HG02970 (cell line): ENCODE data around the gene TOB2.
"Not testable (repeated sequence)": the region's sequence is repeated elsewhere in the genome, so short reads cannot be mapped to it uniquely, and the experiment has no call there.

ENCODE experiments used
- ATAC-seq: cut with Tn5 transposase; IDR thresholded peaks from one replicate; pipeline ENCODE4 v1.9.1; 2021; ENCODE audit warnings: mild to moderate bottlenecking, moderate library complexity, moderate number of reproducible peaks; ENCODE audit not compliant: unreplicated experiment, low FRiP score

Gene TOB2

GRCh38 chr22:41468381-41469217 lies 22.0 kb upstream of the TOB2 start, which contains the start of the genes ACO2 and PHF5A:
ACO2 (plus strand) TSS chr22:41469117; CDS start chr22:41469147, 30 bp downstream.
PHF5A (minus strand) TSS chr22:41468692; CDS start chr22:41468653, 39 bp downstream.
- peak; percentile 90 for ATAC-seq

DNA sequence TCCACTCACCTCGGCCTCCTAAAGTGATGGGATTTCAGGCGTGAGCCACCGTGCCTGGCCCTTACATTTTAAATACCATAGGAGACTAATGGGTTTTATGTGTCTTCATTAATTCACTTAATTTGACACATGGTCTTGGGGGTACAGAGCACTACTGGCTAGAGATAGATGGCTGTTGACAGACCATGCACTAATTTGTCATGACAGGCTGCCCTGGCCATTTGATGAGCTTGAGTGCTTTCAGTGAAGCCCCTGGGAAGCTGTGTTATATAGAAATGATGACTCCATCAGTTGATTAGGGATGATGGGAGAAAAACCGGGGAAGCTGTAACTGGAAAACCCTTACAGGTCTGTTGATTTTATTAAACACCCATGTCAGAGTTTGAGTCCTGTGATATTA lies 15.3 kb upstream of the TOB2 start:
- ATAC-seq, result no peak

DNA sequence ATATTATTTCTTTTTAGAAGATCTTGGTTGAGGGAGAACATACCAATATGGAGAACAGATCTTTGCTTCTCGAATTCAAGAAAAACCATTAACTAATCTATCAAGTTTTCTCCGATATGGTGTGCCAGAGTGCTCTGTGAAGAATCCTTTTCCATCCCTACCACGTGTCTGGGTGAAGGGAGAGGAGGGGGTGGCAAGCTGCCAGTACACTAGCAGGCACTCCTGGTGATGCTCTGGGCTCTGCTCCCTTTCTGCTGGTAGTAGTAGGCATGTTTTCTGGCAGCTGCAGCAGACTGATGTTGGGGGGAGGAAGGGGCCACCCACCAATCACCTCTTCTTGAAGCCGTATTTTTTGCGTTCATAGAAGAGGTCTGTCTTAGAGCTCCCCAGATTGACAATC lies 13.5 kb upstream of the TOB2 start:
- not testable (repeated sequence) for ATAC-seq

- no peak for ATAC-seq
Observed at GRCh38 chr22:41459431-41459830, 12.8 kb upstream of the TOB2 start.

- ATAC-seq, result no peak
Observed at GRCh38 chr22:41458161-41458728, 11.6 kb upstream of the TOB2 start.

GRCh38 chr22:41448189-41448808 lies 1.7 kb upstream of the TOB2 start:
- peak; percentile 37 for ATAC-seq

- no peak for ATAC-seq
Observed at GRCh38 chr22:41447435-41448188, 1.0 kb upstream of the TOB2 start.

DNA sequence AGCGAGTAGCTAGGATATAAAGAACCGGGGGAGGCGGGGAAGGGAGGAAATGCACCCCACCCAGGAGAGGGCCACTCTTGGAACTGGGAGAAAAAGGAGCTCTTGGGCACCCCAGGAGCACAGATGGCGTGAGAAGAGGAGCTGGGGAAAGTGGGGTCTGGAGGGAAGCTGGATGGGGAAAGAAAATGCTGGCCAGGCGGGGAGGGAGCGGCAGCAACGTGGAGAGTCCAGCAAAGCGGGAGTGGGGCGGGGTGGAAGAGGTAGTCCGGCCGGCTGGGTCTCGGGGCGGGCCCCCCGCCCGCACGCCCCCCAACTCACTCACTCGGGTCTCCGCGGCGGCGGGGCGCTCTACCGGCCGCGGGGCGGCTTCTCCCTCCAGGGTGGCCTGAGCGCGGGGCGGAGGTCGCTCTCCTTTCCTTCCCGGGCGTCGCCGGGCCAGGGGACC lies 522 bp downstream of the TOB2 start:
- ATAC-seq, result no peak

- ATAC-seq, result no peak
Observed at GRCh38 chr22:41445129-41446056, 1.2 kb downstream of the TOB2 start.

DNA sequence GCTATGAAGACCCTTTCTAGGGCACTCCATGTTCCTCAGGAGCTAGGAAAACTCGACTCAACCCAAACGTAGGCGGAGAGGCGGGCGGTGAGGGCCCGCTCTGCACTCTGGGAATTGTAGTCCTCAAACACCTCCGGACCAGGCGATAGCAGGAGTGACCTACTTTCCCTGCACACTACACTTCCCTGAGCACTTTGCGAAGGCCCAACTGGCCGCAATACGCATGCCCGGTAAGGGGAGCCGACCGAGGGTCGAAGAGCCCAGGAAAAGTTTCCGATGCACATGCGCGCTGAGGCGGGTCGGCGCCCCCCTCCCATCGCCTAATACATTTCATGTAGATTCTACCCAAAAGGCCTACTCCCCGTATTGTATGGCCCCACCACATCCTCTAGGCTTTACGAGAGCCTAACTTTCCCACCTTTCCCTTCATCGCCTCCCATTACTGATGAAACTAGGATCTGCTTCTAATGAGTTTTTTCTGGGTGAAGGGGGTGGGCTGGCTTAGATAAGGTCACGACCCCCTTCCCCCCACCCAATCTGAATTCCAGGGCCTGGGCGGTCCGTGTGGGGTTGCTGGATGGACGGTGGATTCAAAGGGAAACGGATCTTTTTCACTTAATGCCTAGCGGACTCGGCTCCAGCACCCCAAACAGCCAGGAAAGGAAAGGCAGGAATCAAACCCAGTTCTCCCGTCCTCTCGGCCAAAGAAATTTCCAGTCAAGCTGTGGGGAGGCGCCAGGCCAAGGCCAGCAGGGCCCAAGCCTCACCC lies 2.1 kb downstream of the TOB2 start:
- ATAC-seq, result peak; percentile 35

GRCh38 chr22:41442240-41442792 lies 4.3 kb downstream of the TOB2 start:
- ATAC-seq, result no peak

GRCh38 chr22:41440511-41440910 lies 6.1 kb downstream of the TOB2 start:
- ATAC-seq, result not testable (repeated sequence)

DNA sequence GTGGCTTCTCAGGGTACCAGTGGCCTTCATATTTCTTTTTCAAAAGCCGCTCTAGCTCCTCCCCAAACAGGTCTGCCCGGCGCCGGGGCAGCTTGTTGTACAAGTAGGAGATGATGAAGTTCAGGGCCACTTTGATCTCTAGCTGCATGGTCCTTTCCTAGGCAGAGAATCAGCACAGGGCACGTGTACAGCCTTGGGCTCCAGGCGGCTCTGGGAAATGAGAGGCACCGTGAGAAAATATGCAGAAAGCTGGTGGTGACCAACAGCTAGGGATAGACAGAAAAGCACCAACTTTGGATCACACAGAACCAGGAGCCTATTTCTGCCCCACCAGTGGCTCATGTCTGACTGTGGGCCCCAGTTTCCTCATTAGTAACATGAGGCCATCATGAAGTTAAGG lies 9.4 kb downstream of the TOB2 start:
- ATAC-seq, result no peak

- ATAC-seq, result no peak
Observed at GRCh38 chr22:41436322-41437113, 10.1 kb downstream of the TOB2 start.

- no peak for ATAC-seq
Observed at GRCh38 chr22:41435560-41435959, 11.0 kb downstream of the TOB2 start.

GRCh38 chr22:41434361-41435003 lies 12.1 kb downstream of the TOB2 start:
- not testable (repeated sequence) for ATAC-seq

GRCh38 chr22:41433480-41433879 lies 13.1 kb downstream of the TOB2 start:
- ATAC-seq, result not testable (repeated sequence)
